GM12864 (cell line): ENCODE data around the gene ADSS2.
"Not testable (repeated sequence)": the region's sequence is repeated elsewhere in the genome, so short reads cannot be mapped to it uniquely, and the experiment has no call there.

Source experiments
- DNase-seq: peaks from one replicate; pipeline ENCODE4 v3.0.0-alpha.2; 2011; ENCODE audit warnings: low read depth
- H3K4me3 ChIP-seq: 2 replicates; pipeline ENCODE4 v1.5.1; 2011; ENCODE audit warnings: mild to moderate bottlenecking, low read depth, low read length, control low read depth
- CTCF ChIP-seq: IDR thresholded peaks from 2 replicates; pipeline ENCODE4 v1.5.1; 2011; ENCODE audit warnings: low read depth, mild to moderate bottlenecking, moderate library complexity, low read length, control low read depth, inconsistent platforms; ENCODE audit errors: missing control alignments

ADSS2 gene

GRCh38 chr1:244371242-244372141 is 80.2 kb downstream of the ADSS2 start:
- no peak overlapping the region for H3K4me3 ChIP-seq
- no peak for TF ChIP-seq CTCF
- no peak for DNase-seq

GRCh38 chr1:244370060-244370637 is 81.6 kb downstream of the ADSS2 start:
- H3K4me3 ChIP-seq, result no peak overlapping the region
- DNase-seq, result no peak
- TF ChIP-seq CTCF, result no peak

GRCh38 chr1:244369256-244370057 is 82.3 kb downstream of the ADSS2 start:
- no peak overlapping the region for H3K4me3 ChIP-seq
- DNase-seq, result no peak
- no peak for TF ChIP-seq CTCF

GRCh38 chr1:244368279-244368678 is 83.4 kb downstream of the ADSS2 start:
- no peak for TF ChIP-seq CTCF
- no peak for DNase-seq
- H3K4me3 ChIP-seq, result no peak overlapping the region

- no peak overlapping the region for H3K4me3 ChIP-seq
- DNase-seq, result no peak
- no peak for TF ChIP-seq CTCF
These were observed 84.2 kb downstream of the ADSS2 start for GRCh38 chr1:244367399-244368114.

- DNase-seq, result no peak
- no peak overlapping the region for H3K4me3 ChIP-seq
- TF ChIP-seq CTCF, result no peak
These were observed 85.9 kb downstream of the ADSS2 start for GRCh38 chr1:244365809-244366208.

- DNase-seq, H3K4me3 ChIP-seq: not testable (repeated sequence)
These were observed 86.4 kb downstream of the ADSS2 start for GRCh38 chr1:244365262-244365661.
